ENCODE measurements around the gene FNTB. TPM values are rescaled to one million over a fixed set of nuclear protein-coding genes. Genes with fewer than 3 reads are reported as not detected.

Gene FNTB
- total and polyA plus RNA-seq, 9 of the 15 experiments (the other 6 are each of a cell fraction or from before 2014, with no cell fraction given), result 6.9 to 23.2 (median 12.2) TPM

DNA sequence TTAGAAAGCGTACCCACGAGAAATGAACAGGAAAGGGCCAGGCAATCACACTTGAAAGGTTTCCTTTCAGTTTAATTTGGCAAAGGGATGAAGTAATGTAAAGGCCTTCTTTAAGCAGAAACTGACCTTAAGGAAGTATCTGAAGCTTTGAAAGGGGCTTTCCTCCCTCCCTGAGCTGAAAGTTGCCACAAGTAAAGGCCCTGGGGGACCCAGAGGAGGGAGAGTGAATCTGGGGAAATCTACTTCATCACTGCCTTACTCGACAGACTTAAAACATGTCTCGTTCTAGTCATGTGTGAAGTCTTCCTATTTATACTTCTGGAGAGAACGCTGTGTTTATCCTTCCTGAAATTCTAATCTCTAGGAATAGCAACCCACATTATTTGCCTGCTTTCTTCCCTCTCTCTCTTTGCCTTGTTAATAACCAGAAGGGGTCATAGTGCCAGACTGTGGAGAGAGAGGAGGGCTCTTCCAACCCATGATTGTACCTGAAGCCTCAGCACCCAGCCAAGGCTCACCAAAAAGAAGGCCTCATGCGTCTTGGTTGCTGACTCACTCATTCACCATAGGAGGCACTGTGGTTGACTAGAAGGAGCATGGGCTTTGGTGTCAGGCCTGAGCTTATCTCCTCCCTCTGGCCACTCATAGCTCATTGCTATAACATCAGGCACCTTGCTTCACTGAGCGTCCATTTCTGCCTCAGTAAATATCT, 33.9 kb upstream of the FNTB start (continued):
- TF ChIP-seq, protein P1, sequence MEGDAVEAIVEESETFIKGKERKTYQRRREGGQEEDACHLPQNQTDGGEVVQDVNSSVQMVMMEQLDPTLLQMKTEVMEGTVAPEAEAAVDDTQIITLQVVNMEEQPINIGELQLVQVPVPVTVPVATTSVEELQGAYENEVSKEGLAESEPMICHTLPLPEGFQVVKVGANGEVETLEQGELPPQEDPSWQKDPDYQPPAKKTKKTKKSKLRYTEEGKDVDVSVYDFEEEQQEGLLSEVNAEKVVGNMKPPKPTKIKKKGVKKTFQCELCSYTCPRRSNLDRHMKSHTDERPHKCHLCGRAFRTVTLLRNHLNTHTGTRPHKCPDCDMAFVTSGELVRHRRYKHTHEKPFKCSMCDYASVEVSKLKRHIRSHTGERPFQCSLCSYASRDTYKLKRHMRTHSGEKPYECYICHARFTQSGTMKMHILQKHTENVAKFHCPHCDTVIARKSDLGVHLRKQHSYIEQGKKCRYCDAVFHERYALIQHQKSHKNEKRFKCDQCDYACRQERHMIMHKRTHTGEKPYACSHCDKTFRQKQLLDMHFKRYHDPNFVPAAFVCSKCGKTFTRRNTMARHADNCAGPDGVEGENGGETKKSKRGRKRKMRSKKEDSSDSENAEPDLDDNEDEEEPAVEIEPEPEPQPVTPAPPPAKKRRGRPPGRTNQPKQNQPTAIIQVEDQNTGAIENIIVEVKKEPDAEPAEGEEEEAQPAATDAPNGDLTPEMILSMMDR (IDR thresholded peaks at IDR 0.05 in 2 of 3, conservative IDR thresholded peaks at IDR 0.05 in 1 of 3; ENCODE audit: insufficient read depth in 2 of 3, low read depth in 1 of 3, low read length in 3 of 3), result peak; percentile 53 to 63 (median 56)
- TF ChIP-seq MAFF (IDR thresholded peaks at IDR 0.05; ENCODE audit: low read length), result peak; percentile 28; the same call in 1 of the 2 replicates
- no peak for TF ChIP-seq PYGO2 (tag; IDR thresholded peaks at IDR 0.05)
- TF ChIP-seq ELF1 (tag; IDR thresholded peaks at IDR 0.05), result no peak
- TF ChIP-seq, protein P2, sequence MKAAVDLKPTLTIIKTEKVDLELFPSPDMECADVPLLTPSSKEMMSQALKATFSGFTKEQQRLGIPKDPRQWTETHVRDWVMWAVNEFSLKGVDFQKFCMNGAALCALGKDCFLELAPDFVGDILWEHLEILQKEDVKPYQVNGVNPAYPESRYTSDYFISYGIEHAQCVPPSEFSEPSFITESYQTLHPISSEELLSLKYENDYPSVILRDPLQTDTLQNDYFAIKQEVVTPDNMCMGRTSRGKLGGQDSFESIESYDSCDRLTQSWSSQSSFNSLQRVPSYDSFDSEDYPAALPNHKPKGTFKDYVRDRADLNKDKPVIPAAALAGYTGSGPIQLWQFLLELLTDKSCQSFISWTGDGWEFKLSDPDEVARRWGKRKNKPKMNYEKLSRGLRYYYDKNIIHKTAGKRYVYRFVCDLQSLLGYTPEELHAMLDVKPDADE (conservative IDR thresholded peaks at IDR 0.05; ENCODE audit: control insufficient read depth, low read depth, low read length), result no peak
- no peak for TF ChIP-seq ESRRA (IDR thresholded peaks at IDR 0.05; ENCODE audit: borderline replicate concordance, low read depth)
- peak; percentile 93 for TF ChIP-seq ZNF764 (CRISPR knock-in tag; IDR thresholded peaks at IDR 0.05; ENCODE audit: low read depth)
- peak; percentile 37; the same call in 1 of the 2 replicates for TF ChIP-seq MAFG (tag; conservative IDR thresholded peaks at IDR 0.05)

Data from K562 (cell line).